AG08395 (cell line): ENCODE measurements around the gene DNAJB2.
A peak's percentile ranks its signal among the peaks of the same experiment; 100 is the strongest.

Experiments used
- DNase-seq: peaks from one replicate; pipeline ENCODE4 v3.0.0; 2012; ENCODE audit warnings: mixed read lengths, low spot score

Gene DNAJB2

DNA sequence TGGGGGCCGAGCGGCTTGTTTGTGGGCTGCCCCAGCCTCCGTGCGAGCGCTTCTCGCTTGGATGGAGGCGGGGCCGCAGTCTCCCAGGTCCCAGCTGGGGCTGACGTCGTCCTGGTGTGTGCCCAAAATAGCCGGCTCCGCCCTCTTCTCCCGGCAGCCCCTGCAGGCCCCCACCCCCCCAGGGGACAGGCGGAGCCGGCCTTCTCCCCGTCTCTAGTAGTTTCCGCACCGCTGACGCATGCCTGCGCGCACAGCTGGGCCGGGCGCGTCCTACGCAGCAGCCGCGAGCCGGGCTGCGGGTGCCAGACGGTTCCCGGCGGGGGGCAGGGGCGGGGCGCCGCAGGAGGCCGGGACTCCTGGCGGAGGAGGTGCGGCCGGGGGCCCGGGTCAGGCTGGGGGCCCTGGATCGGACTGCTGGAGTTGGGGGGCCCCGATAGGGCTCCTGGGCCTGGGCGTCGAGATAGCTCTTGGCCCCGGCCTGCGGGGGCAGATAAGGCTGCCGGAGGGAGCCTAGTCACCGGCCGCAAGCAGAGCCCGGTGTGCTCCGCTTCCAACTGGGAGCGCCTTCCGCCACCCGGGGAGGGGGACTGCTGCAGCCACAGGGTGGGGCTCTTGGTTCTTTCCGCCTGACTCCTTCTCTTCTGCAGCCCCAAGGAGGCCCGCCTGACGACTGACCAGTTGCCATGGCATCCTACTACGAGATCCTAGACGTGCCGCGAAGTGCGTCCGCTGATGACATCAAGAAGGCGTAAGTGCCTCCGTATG is at the start of gene DNAJB2:
DNAJB2 (plus strand) TSS at position 216 of the 765 bp plus-strand sequence; CDS start at position 684, 468 bp downstream.
- DNase-seq, result peak; percentile 100

DNA sequence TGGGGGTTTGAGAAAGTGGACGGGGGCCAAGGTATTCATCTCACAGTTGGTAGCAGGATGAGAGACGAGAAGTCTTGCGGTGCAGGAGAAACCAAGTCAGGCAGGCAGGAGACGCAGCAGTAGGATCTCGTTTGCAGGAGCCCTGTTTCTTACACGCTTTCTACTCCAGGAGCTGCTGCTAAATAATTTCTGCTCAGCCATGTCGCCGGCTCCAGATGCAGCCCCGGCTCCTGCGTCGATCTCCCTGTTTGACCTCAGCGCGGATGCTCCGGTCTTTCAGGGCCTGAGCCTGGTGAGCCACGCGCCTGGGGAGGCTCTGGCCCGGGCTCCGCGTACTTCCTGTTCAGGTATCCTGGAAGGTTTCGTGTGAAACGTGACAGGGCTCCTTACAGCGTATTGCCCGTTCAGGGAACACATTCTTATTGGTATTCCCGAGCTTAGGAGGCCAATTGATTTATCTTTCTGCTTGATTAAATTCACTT is 49.1 kb upstream of the DNAJB2 start:
- peak; percentile 41 for DNase-seq

DNA sequence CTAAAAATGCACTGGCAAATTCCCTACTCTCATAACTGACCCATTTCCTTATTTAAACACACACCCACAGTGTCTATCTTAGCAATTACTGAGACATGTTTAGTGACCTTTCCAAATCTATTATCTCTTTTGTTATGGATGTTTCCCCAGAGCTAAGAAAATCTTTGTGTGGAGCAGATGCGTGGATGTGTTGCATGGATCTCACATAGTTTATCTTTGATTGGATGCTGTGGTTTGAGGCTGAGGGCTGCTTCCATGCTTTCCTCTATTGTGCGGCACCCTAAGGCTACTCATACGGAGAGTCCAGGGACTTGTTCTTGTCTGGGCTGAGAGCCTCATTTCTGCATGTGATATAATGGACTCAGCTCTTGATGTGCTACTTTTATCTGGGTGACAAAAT is 44.8 kb upstream of the DNAJB2 start:
- DNase-seq, result no peak

DNA sequence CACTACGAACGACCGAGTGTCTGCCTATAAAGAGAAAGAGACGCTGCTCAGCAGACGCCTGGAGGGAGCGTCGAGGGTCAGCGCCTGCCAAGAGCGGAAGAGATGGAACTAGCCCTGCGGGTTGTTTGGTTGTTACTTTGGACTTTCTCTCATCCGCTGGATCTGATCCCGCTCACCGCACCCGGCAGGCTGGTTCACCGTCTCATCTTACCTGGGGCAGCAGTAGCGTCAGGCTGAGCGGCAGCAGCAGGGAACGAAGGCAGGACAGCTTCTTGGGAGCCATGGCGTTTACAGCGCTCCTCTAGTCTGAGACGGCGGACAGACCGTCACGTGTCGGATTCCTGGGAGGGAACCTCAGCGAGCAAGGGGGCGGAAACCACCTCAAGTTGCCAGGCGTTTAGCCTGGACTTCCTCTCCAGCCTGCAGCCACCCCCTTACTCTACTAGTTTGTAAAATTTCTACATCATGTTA is 35.8 kb upstream of the DNAJB2 start:
- no peak for DNase-seq

DNA sequence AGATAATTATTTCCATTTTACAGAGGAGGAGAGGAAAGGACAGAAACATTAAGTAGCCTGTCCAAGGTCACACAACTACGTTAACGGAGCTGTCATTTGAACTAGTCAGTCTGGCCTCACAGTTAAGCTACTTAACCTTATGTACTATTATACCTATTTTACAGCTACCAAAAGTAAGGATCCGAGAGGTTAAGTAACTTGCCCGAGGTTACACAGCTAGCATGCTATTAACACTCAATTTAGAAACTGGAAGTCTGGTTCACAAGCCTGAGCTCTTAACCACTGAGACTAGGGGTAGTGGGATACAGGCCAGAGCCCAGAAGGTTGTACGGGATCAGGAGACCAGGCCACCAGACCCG is 34.4 kb upstream of the DNAJB2 start:
- DNase-seq, result no peak

DNA sequence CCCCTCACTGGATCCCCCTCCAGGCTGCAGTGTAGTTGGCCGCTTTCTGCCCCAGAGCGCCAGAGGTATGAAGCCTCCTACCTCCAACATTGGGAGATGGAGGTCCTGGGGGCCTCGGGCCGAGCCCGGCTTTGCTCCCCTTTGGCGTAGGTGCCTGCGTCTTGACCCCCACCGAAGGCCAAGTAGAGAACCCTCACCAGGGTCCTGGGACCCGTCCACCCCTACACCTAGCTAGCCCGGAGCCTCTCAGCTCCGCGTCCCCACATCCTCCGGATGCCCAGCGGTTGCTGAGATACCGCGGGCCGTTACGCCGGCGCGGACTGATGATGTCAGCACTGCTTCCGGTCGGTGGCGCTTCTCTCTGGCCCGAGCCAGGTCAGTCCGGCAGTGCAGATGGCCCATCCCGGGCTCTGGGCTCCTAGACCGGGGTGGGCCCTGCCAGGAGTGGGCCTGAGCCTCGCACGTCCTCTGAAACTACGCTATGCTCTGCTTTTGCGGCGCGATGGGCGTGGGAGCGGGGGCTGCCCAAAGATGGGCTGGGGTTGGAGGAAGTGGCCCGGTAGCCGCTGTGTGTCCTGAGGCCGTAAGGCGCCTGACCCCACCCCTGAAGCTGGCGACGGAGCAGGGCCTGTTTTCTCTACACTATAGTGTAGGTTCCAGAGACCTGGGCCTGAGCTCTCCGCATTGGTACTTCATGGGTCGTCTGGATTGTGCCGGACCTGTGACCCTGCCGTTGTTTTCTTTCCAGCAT is 33.8 kb upstream of the DNAJB2 start, which contains the start of the genes GLB1L and STK16:
GLB1L (minus strand) TSS at position 297 of the 751 bp plus-strand sequence. CDS start 1,871 bp downstream, outside the sequence.
STK16 (plus strand) TSS at position 332 of the 751 bp plus-strand sequence. CDS start 521 bp downstream, outside the sequence.
- peak; percentile 97 for DNase-seq

DNA sequence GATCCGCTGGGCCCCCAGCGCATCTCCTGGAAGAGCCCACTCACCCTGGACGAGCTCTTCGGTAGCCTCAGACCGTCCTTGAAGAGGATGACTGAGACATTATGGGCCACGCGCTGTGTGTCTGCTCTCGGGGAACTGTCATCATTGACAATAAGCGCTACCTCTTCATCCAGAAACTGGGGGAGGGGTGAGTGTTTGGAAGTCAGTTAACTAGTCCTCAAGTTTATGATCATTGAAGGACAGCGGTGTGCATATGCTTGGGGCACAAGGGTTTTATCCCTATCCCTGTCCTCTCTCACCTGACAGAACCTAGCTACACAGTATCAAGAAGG is 33.3 kb upstream of the DNAJB2 start:
- no peak for DNase-seq

DNA sequence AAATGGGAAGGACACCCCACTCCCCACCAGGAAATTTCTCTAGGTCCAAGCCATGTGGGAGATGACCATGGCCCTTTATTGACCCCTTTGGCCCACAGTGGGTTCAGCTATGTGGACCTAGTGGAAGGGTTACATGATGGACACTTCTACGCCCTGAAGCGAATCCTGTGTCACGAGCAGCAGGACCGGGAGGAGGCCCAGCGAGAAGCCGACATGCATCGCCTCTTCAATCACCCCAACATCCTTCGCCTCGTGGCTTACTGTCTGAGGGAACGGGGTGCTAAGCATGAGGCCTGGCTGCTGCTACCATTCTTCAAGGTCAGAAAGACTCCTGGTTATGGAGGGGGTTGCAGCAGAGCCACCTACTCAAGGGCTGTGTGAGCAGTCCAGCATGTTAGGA is 32.6 kb upstream of the DNAJB2 start:
- no peak for DNase-seq

DNA sequence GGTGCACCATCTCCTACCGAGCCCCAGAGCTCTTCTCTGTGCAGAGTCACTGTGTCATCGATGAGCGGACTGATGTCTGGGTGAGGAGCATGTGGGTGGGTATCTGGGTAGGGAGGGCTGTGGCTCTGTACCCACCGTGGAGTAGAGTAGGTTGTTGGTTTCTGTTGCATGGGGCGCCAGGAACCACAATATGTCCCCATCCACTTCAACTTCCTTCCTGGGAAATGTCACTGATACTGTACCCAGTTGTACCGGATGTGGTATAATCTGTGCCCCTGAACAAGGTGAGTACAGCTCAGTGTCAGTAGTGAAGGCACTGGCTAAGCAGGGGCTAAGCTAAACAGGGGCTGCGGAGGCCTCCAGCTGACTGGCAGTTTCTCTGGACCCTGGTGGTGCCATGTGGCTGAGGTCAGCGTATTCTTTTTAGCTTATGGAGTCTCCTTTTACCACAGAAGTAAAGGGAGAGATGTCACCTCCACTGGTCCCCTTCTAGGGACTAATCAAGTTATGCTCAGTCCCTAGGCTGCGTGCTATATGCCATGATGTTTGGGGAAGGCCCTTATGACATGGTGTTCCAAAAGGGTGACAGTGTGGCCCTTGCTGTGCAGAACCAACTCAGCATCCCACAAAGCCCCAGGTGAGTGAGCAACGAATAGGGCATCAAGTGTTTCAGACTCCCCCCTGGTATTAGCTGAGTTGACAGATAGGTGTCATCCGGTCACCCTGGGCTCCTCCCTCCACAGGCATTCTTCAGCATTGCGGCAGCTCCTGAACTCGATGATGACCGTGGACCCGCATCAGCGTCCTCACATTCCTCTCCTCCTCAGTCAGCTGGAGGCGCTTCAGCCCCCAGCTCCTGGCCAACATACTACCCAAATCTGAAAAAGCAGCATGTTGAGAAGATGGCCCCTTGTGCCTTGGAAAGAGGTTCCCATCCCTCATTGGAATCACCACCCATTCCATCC is 31.2 kb upstream of the DNAJB2 start:
- DNase-seq, result no peak

DNA sequence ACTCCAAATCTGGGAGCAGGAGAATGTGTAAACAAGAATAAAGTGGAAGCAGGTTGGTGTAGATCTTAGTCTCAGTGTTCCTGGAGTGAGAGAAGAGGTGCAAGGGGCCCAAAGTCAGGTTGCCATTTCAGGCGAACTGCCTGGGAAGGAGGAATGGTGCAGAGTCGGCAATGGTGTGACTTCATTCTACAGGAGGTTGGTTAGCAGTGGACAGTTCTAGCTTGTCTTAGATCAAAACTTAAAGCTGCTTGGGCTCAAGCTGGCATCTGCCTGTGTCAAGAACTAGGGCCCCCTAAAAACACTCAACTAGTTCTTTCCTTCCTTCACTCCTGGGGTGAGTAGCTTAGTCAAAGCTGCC is 30.3 kb upstream of the DNAJB2 start:
- no peak for DNase-seq

DNA sequence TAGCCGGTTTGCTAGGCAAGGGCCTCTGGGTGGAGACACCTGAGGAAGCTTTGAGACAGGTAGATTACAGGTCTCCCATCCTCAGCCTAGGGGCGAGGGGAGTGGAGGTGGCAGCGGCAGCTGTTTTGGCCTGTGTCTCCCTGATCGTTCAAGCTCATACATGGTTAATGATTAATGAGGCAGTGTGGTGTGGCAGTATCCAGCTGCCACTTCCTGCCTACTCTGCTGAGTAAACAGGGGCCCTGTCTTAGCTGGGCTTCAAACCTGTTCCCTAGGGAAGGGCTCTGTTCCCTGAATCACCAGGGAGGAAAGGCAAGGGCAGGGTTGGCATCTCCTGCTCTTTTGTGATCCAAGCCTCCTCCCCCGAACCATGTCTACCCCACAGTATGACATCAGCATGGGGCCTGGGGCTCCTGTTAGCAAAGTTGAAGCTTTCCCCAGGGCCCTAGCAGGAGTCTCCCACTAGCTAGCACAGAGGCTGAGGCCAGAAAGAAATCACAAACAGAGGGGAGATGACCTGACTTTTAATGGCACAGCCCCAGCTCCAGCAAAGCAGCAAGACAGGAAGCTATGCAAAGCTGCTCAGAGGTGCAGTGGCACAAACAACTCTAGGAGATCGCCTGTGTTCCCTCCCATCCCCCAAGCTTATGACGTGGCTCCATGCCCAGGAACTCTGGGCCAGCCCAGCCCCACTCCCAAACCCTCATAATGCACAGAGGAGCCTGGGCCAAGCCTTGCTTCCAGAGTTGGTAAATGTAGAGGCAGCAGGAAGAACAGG is 29.8 kb upstream of the DNAJB2 start:
- peak; percentile 68 for DNase-seq

DNA sequence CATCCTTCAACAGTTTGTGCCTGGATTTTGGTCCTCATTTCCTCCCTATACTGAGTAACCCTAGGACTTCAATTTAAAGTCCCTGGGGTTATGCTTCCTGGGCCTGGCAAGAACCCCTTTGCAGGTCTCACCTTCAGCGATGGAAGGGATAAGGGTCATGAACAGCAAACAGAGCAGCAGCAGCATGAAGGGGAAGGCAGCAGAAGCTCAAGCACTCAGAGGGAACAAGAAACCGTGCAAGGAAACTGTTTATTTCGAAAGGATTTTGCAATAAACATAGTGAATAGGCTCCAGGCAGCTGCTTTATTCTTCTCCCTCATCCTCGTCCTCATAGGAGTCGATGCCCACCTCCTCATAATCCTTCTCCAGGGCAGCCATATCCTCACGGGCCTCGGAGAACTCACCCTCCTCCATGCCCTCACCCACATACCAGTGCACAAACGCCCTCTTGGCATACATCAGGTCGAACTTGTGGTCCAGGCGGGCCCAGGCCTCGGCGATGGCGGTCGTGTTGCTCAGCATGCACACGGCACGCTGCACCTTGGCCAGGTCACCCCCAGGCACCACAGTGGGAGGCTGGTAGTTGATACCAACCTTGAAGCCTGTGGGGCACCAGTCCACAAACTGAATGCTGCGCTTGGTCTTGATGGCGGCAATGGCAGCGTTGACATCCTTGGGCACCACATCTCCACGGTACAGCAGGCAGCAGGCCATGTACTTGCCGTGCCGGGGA is 29.0 kb upstream of the DNAJB2 start:
- no peak for DNase-seq

DNA sequence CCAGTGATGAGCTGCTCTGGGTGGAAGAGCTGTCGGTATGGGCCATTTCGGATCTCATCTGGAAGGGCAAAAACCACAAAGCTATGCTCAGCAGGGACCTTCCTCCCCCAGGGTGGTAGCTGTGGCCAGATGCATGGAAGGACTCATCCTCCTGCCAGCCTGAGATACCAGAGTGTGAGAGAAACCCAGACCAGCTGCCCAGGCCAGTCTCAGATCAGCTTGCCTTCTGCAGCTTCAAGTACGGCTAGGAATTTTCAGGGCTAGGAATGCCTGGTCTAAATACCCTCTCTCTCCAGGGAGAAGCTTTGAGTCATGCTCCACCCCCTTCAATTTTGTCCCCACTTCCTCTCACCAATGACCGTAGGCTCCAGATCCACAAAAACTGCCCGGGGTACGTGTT is 27.5 kb upstream of the DNAJB2 start:
- peak; percentile 7 for DNase-seq

DNA sequence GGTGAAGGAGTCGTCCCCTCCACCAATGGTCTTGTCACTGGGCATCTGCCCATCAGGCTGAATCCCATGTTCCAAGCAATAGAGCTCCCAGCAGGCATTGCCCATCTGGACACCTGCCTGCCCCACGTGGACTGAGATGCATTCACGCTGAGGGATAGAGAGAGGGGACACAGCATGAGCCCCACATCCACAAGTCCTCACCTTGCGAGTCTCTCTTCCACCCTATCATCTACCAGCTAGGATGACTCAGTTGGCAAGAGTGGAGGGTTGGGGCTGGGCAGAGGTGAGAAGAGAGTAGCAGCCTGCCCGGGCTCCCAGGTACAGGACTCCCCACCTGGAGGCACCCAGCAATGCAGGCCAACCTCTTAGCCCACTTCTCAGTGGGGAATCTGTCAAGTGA is 27.1 kb upstream of the DNAJB2 start:
- DNase-seq, result no peak

DNA sequence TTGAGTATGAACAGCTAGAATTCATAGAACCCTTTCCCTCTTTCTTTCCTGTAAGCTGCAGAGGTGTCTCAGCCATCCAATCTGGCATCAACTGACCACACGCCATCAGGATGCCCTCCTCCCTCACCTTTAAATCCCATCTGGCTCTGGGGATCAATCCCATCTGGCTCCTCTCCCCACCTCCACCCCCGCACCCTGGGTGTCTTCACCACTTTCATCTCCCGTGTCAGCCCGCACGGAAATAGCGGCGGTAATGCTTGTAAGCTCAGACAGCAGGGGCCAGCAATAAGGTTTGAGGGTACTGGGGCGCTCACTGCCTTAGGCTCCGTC is 26.6 kb upstream of the DNAJB2 start:
- DNase-seq, result no peak

DNA sequence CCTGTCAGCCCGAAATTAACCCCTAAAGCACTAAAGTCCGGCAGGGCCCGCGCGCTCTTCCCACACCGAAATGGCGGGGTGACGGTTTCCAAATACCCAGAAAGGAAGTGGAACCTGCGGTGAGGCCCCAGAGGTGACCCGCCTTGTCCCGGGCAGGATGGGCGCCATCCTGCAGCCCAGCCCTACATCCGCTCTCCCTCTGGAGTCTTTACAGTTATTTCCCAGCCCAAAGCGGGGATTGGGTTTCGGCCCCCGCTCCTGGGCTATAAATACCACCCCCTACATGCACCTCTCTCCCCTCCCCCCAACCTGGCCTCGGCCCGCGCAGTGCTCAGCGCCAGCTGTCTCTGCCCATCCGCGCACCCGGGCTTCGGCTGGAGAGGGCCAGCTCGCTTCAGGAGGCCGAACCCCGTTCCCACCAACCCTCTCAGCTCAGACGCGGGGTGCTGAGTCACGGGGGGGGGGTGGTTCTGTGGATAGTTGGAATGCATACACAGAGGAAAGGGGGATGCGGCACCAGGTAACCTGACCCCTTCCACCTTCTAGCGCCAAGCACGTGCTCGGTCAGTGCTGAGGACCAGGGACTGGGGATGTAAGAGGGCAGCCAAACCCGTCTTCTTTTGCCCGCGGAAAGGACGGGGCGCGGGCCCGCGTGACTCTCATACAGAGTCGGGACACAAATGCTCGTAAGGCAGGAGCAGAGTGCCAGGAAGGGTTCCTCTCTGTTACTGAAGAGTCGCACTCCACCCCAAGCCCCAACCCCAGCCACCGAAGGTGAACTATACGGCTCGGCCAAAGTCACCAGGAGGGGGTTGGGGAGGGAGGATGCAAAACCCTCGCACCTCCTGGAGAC is 26.0 kb upstream of the DNAJB2 start, which contains the start of gene TUBA4B:
TUBA4B (plus strand) TSS at position 344 of the 853 bp plus-strand sequence; CDS start at position 509, 165 bp downstream.
- peak; percentile 31 for DNase-seq

DNA sequence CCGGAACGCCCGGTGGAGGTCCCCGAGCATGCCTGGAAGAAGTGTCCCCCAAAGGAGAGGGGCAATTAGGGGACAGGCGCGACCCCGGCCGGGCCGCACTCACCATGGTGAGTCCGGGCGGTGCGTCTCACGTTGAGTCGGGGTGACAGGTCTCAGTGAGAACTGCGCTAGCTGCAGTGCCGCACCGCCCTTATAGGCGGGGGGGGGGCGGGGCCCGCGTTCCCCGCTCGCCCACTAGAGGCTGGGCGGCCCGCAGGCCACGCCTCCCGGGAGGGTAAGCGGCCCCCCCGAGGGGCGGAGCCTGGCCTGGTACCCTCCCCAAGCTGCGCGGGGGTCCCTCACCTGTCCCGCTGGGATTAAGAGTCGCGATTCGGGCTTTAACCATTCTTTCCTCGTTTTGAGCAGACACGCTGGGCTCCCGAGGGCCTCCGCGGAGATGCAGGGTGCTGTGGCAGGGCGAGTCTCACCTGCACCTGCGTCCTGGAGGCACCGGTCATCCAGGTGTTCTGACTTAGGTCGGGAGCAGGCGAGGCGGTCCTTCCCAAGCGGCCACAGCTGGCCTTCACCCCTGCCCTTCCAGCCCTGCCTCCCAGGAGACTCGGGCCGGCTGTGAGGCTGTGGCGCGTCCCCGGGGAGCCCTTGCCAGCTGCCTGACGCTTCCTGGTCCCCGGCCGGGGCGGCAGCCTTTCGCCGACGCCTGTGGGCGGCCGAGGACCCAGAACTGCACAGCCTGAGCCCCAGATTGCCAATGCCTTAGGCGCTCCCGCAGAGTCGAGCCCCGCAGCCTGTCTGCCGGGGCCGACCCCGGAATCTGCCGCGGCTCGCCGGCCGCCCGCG is 25.2 kb upstream of the DNAJB2 start, which contains the start of gene TUBA4A:
TUBA4A (minus strand) TSS at position 166 of the 837 bp plus-strand sequence; CDS start at position 106, 60 bp downstream.
- DNase-seq, result peak; percentile 94

DNA sequence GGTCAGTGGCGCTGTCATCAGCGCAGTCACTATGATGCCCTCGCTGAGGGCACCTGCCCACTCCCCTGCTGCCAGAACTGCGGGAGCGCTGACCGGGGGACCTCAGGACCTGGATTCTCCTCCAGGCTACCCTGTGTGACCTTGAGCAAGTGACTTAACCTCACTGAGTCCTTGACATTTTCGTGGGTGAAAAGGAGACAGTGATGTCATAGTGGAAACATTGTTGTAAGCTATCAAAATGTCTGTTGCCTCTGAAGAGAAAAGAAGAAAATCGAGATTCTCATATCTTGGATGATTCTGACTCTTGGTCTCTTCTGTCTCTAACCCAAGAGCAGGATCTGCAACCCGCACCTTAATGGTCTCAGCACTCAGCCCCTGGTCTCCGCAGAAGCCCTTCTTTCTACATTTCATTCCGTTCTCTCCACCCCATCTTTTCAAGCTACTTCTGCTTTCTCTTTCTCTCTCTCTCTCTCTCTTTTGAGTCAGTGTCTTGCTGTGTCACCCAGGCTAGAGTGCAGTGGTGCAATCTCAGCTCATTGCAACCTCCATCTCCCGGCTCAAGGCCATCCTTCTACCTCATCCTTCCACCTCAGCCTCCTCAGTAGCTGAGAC is 24.5 kb upstream of the DNAJB2 start:
- DNase-seq, result no peak
